ENCODE measurements around the gene NAPB.
A peak's percentile ranks its signal among the peaks of the same experiment; 100 is the strongest.

Gene NAPB

GRCh38 chr20:23437126-23437899 is 16.0 kb upstream of the NAPB start:
- DNase-seq (ENCODE audit: low read depth), result no peak

GRCh38 chr20:23436681-23437080 is 15.4 kb upstream of the NAPB start:
- DNase-seq (ENCODE audit: low read depth), result no peak

- no peak for DNase-seq (ENCODE audit: low read depth)
These were observed 14.6 kb upstream of the NAPB start for GRCh38 chr20:23435626-23436539.

DNA sequence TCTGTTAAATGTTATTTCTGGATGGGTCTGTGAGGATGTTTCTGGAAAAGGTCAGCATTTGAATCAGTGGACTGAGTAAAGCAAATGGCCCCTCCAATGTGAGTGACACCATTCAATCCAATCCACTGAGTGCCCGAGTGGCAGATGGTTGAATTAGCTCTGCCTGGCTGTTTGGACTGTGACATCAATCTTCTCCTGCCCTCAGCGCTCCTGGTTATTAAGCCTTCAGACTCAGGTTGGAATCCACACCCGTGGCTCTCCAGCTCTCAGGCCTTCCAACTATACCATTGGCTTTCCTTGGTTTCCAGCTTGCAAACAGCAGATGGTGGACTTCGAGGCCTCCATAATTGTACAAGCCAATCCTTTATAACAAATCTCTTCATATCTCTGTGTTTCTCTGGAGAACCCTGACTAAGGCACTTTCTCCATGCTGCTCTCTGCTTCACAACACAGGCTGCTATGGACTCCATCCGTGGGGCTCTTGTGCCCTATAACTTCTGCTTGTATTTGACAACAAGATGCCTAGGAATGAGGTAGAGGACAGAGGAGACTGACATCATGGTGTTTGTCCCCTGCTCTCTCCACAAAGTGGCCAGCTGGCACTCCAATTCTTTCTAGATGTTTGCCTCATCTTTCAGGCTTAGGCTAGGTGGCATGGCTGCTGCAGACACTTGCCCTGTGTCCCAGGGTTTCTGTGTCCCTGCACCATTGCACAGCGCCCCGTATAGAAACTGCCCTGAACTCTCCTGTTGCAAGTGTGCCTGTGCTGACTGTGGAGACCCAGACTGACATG is 13.4 kb upstream of the NAPB start:
- DNase-seq (ENCODE audit: low read depth), result no peak

DNA sequence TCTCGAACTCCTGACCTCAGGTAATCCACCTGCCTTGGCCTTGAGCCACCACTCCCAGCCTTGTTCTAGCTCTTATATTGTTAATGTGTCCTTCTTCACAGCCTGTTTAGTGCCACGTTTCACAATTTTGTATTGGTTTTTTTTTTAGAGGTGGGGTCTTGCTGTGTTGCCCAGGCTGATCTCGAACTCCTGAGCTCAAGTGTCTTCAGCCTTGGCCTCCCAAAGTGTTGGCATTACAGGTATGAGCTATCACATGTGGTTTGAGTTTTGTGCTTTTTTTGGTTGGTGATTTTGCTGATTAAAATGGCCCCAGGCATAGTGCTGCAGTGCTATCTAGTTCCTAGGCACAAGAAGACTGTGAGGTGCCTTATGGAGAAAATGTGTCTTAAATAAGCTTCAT is 12.3 kb upstream of the NAPB start:
- DNase-seq (ENCODE audit: low read depth), result no peak

GRCh38 chr20:23425129-23425528 is 3.8 kb upstream of the NAPB start:
- no peak for DNase-seq (ENCODE audit: low read depth)

DNA sequence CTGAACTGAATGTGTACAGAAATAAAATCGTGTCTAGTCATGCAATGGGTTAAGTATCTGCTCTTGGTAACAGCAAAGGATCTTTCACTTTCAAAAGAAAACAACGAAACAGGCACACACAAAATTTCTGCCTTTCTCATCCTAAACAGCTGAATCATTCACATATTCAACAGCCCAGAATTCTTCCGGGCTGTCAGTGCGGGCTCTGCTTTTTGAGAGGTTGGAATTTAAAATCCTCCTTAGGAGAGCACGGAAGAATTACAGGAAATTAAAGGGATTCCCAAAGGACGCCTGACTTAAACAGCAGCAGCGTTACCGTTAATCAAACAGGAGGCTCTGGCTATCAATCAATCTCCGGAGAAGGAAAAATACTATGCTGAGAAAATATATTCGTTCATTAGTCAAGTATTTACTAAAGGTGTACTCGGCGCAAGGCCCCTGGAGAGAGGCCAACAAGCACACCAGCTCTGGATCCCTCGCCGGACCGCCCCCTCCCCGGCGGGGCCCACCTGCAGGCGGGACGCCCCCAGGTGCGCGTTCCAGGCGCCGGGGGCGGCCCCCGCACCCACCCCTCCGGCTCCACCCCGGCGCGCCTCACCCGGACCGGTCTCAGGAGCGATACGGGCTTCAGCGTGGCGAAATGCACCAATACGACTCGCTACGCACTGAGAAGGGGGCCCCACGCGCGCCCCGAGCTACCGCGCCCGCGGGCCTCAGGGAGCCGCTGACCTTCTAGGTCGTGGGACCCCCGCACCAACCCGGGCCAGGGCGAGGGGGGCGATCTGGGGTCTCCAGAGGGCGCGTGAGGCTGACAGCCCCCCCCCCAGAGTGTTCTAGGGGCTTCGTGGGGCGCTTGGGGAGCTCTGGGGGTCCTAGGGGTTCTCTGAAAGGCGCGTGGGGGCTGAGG is 1.0 kb downstream of the NAPB start:
- peak; percentile 34 for DNase-seq (ENCODE audit: low read depth)

- no peak for DNase-seq (ENCODE audit: low read depth)
These were observed 1.7 kb downstream of the NAPB start for GRCh38 chr20:23419657-23419994.

- no peak for DNase-seq (ENCODE audit: low read depth)
These were observed 3.4 kb downstream of the NAPB start for GRCh38 chr20:23417861-23418260.

DNA sequence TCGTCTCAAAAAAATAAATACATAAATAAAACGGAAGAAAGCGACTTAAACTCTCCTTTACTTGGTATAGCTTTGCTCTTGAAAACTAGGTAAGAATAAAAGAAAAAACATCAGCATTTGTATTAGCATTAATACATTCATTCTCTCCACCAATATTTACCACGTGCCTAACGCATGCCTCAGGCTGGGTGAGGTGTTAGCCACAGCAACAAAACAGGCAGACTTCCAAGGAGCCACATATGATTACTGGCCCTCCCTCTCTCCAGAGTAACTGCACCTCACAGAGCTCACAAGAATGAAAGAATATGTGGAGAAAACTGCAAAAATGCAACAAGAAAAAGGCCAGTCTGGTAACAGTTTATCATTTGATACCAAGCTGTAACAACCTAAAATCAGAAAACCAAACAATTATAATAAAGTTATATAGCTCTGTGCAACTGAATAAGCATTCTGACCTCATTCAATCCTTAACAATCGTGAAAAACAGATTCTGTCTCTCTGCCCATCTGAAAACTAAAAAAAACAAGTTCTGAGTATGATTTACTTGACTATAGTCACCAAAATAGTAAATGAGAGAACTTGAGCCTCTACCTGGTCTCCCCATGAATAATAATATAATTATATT is 5.2 kb downstream of the NAPB start:
- DNase-seq (ENCODE audit: low read depth), result no peak

DNA sequence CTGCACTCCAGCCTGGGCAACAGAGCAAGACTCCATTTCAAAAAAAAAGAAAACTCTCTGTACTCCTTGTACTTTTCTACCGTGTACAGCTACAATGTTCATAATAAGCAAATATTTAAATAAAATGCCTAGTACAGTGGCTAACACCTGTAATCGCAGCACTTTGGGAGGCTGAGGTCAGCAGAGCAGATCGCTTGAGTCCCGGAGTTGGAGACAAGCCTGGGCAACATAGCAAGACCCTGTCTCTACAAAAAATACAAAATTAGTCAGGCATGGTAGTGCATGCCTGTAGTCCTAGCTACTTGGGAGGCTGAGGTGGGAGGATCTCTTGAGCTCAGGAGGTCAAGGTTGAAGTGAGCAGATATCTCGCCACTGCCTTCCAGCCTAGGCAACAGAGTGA is 5.7 kb downstream of the NAPB start:
- DNase-seq (ENCODE audit: low read depth), result no peak

DNA sequence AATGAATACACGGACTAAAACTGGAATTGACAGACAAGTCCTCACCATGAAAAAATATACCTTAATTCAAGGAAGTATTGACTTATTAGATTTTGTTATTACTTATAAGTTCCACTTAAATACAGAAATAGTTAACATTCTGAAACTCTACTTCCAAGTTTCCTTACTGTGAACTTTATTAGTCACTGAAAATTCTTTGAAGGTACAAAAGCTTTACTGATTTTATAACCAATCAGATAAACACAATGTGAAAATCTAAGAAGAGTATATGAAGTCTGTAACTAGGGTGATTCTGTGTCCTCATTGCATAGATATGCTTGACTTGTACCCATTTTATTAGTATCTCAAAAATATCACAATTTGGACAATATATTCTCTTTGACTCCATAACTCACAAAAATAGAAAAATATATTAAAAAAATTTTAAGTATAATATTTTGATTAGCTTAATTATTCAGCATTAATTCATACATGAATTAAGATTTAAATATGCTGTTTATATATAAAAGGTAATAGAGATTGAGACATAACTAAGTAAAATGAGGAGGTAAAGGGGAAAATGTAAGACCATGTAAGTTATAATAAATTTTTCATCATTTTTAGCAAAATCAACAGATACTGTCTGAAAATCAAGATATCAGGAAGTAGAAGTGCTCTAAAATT is 6.6 kb downstream of the NAPB start:
- no peak for DNase-seq (ENCODE audit: low read depth)

DNA sequence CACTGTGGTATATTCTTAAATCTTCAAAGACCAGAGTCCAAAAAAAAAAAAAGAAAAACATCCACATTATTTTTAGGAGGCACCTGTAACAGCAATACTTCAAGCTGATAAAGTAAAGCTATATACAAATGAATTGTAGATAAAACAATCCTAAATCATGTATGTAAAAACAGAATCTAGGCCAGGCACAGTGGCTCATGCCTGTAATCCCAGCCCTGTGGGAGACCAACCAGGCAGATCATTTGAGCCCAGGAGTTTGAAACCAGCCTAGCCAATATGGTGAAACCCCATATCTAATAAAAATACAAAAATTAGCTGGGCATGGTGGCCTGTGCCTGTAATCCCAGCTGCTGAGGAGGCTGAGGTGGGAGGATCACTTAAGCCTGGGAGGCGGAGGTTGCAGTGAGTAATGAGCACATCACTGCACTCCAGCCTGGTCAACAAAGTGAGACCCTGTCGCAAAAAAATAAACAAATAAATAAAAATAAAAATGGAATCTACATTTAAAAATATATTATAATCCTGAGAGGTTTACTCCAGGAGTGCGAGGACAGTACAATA is 7.3 kb downstream of the NAPB start:
- DNase-seq (ENCODE audit: low read depth), result no peak

DNA sequence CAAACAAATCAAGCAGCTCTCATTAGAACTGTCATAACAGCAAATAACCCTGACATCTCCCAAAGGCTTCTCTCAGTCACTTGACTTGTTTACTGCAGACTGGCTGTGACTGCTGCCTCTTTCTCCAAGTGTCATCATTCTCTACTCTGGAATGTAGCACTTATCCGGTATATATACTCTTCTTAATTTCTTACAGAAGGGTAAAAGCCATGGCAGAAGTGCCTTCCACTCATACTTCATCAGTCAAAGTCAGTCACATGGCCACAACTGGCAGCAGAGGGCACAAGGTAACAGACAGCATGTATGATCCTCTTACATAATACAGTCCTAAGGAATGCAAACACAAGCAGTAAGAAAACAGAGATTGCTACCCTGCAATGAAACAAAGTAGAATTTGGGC is 9.3 kb downstream of the NAPB start:
- DNase-seq (ENCODE audit: low read depth), result no peak

DNA sequence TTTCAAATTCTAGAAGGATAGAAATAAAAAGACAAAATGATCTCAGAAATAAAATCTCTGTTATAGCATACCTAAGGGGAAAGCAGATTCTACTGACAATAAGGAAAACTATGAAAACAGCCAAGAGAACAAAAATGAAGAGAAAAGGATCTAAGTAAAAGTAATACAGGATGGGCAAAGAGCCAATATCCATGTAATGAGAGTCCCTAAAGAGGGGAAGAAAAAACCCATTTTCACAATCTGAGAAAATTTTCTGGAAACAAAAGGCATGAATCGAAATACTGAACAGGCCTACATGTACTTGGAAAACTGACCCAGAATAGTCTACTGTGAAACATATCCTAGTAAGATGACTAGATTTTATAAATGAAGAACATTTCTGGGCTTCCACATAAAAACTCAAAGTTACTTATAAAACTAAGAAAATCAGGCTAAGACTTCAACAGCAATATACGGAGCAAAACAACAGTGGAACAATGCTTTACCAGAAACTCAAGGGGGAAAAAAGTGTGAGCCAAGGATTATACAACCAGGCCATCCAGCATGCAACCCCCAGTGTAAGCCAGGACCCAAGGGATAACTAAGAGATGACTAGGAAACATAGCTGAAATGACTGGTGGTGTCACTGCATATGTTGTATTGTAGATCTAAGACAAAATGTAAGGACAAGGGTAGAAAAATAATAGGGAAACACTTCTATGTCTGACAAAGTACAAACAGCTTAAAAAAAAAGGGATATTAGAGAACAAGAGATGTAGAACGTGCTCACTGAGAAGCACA is 10.2 kb downstream of the NAPB start:
- no peak for DNase-seq (ENCODE audit: low read depth)

GRCh38 chr20:23409800-23410199 is 11.5 kb downstream of the NAPB start:
- no peak for DNase-seq (ENCODE audit: low read depth)

GRCh38 chr20:23408957-23409356 is 12.3 kb downstream of the NAPB start:
- no peak for DNase-seq (ENCODE audit: low read depth)

DNA sequence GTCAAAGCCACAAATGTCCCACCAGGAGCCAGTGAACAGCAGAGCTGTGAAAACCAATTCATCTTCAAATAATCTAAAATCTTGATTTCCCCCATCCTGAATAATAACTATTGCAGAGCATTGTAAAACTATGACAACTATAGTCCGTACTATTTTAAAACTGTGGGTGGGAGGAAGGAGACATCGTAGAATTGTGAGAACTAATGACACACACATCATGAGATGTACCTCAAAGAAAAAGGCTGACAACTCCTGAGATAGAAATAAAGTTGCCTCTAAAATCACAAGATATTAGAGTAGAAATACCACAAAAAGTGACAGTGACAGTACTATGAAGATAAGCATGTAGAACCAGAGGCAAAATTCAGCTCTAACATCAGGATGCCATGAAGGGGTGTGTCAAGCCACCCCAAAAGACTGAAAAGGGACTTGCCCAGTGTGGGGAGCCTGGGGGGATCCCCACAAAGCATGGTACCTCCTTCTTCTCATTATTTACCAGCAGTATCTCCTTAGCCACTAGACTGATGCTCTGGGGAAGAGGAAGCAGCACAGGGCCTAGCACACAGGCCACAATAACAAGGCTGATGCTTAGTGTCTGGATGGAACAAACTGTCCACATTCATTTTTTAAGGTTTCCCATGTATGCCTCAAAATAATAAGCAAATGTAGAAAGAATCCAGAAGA is 13.4 kb downstream of the NAPB start:
- no peak for DNase-seq (ENCODE audit: low read depth)

DNA sequence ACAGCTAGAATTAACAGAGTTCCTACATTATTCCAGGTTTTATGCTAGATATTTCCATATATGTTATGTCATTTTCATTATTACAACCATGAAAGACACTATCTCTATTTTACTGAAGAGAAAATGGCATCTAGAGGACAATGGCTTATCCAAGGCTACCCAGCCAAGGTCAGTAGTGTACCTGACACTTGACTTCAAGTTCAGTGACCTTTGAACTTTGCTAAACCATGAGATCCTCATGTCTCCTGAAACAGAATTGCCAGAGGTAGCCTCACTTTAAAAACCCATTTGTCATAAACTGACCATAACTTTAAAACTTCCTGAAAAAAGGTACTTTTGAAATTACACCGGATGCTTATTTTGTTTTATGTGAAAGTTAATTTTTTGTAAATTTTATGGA is 14.4 kb downstream of the NAPB start:
- DNase-seq (ENCODE audit: low read depth), result no peak
